HTERT RPE-1 (cell line): ENCODE data around the gene ACSL1.
"Not testable (repeated sequence)": the region's sequence is repeated elsewhere in the genome, so short reads cannot be mapped to it uniquely, and the experiment has no call there.

Experiments
- in situ Hi-C: fragments of 300-500 bp; cut with MboI; formaldehyde crosslinking; loops from 4 replicates; pipeline ENCODE4 v1.14.3; 2020; ENCODE audit warnings: low sequenced_read_pairs

Gene ACSL1

DNA sequence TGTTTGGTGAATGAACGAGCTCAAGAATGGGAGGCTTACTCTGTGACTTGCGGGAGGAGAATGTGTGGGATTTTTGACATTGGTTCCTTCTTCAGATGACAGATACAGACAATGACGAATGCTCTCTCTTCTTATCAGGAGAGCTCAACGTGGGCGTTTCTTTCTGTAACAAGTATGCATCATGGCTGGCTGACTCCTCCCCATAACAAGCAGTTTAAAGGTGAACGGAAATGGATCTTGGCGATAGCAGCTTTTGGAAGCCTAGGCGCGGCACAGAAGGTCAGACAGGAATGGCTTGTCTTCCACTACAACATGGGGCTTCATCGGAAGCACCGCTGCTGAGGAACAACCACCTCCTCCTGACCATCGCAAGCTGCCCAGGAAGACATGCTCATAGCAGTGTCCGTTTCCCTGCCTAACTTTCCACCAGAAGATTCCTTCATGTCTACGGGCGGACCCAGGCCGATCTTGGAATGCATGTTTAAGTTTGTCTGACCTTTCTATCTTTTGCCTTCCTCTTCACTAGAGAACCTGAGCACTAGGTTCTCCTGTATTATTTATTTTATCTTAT, 18.3 kb upstream of the ACSL1 start:
- in situ Hi-C loops: no loop called here

DNA sequence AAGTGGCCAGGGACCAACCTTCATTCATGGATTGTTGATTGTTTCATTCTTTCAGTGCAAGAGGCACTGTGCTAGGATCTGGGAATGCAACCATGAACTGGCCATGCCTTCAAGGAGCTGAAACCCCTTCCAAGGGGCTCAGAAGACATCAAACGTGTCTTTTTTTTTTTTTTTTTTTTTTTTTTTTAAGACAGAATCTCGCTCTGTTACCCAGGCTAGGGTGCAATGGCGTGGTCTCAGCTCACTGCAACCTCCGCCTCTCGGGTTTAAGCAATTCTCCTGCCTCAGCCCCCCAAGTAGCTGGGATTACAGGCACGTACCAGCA, 13.3 kb upstream of the ACSL1 start:
- in situ Hi-C loops: not testable (repeated sequence)

GRCh38 chr4:184838249-184839074, 12.7 kb upstream of the ACSL1 start:
- in situ Hi-C loops: no loop called here

- in situ Hi-C loops: no loop called here
Measured at GRCh38 chr4:184836613-184837012, 10.8 kb upstream of the ACSL1 start.

DNA sequence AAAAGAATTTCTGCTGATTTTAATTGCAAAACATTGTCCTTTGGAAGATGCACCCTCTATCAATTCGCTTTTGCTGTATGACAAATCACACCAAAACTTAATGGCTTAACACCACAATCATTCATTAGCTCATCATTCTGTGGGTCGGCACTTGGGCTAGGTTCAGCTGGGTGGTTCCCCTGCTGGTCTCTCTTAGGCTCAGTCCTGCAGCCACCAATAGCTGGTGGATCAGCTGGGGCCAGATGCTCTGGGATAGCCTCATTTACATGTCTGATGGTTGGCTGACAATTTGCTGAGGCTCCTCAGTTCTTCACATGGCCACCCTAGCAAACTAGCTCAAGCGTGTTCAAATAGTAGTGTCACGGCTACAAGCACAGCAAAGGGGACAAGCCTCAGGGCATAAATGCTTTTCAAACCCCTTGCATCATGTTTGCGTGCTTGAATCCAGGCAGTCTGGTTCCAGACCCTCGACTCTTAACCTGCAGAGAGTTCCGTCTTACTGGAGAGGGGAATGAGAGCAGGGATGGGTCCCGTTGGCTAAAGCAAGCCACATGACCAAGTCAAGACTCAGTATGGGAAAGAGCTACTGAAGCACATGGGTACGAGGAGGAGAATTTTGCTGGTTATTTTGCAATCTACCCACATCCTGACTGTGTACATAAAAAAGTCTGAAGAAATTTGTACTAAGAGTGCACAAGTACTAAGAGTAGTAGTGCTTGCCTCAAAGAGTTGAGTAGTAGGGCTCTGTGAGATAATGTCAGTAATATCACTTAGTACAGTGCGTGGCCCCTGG, 7.5 kb upstream of the ACSL1 start:
- in situ Hi-C loops: no loop called here

DNA sequence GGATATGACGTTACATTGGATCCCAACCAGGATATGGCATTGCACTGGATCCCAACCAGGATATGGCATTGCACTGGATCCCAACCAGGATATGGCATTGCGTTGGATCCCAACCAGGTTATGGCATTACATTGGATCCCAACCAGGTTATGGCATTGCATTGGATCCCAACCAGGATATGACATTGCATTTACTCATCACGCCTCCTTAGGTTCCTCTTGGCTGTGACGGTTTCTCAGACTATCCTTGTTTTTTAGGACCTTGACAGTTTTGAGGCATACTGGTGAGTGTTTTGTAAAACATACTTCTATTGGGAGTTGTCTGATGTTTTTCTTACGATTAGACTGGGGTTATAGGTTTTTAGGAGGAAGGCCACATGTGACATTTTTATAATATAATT, 5.4 kb upstream of the ACSL1 start:
- in situ Hi-C loops: no loop called here

GRCh38 chr4:184826691-184827270, 1.0 kb upstream of the ACSL1 start:
- in situ Hi-C loops: no loop called here

- in situ Hi-C loops: no loop called here
Measured at GRCh38 chr4:184825141-184825895, 450 bp downstream of the ACSL1 start.

- in situ Hi-C loops: no loop called here
Measured at GRCh38 chr4:184824776-184825084, 1.0 kb downstream of the ACSL1 start.

DNA sequence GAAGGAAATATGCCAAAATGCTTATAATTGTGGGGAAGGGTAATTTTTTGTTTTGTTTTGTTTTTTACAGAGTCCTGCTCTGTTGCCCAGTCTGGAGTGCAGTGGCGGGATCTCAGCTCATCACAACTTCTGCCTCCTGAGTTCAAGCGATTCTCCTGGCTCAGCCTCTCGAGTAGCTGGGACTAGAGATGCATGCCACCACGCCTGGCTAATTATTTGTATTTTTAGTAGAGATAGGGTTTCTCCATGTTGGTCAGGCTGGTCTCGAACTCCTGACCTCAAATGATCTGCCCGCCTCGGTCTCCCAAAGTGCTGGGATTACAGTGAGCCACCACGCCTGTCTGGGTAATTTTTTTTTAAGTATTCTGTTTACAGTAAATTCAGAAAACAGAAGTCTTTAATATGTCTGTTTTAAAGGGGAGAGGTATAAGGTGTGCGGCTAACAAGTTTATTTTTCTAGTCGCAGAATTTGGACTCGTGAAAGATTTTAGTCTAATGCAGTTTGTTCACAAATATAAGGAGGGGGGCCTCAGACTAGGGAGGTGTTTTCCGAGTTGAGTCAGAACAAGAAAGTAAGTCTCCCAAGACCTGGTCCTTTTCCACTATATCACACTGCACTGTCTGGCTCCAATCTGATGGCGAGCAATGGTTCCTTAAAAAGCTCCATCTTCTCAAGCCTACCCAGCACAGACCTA, 1.5 kb downstream of the ACSL1 start:
- in situ Hi-C loops: no loop called here

GRCh38 chr4:184823014-184823413, 2.8 kb downstream of the ACSL1 start:
- in situ Hi-C loops: no loop called here

- in situ Hi-C loops: no loop called here
Measured at GRCh38 chr4:184822356-184822755, 3.4 kb downstream of the ACSL1 start.

- in situ Hi-C loops: no loop called here
Measured at GRCh38 chr4:184821242-184821641, 4.5 kb downstream of the ACSL1 start.

GRCh38 chr4:184819786-184820185, 6.0 kb downstream of the ACSL1 start:
- in situ Hi-C loops: no loop called here

GRCh38 chr4:184818216-184818564, 7.6 kb downstream of the ACSL1 start:
- in situ Hi-C loops: no loop called here

- in situ Hi-C loops: no loop called here
Measured at GRCh38 chr4:184817494-184818215, 8.1 kb downstream of the ACSL1 start.

DNA sequence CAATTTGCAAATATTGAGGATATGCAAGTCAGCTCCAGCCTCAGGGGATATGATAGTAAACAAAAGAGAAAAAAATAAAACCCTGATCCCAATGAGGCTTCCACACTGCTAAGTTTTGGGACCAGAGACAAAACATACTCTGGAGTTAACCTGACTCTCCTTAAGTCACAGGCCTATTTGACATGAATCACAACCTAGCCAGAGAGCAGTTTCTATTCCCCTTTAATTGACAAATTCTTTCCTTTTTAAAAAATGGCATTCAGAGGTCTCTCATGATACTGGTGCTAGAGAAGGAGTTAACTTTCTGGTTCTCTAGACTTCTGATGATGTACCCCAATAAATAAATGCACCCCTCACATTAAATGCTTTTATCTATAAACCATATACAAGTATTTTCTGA, 8.8 kb downstream of the ACSL1 start:
- in situ Hi-C loops: no loop called here

GRCh38 chr4:184815046-184815877, 10.5 kb downstream of the ACSL1 start:
- in situ Hi-C loops: no loop called here

DNA sequence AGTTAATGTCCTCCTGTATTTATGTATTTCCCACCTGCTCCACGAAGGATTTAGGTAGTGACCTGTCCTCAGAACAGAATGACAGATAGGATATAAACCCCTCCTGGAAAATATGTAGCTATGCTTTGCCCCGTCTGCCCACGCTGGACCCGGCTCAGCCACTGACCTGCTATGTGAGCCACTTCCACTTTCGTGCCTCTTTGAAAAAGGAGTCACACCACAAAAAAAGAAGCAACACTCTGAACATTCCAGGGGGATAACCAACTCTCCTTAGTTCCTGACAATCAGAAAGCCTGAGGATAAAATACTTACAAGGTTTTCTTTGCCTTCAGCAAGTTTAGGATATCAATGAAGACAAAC, 11.1 kb downstream of the ACSL1 start:
- in situ Hi-C loops: no loop called here
